NCI-H2196 treated with DMSO at 0.1 percent for 48 hours (cell line): ENCODE measurements around the gene LRP5.
"Not testable (repeated sequence)": the region's sequence is repeated elsewhere in the genome, so short reads cannot be mapped to it uniquely, and the experiment has no call there.

Experiments
- DNase-seq: peaks from one replicate; lab custom pipeline; 2025; ENCODE audit not compliant: unreplicated experiment; lab: John Stamatoyannopoulos, UW

The LRP5 gene

DNA sequence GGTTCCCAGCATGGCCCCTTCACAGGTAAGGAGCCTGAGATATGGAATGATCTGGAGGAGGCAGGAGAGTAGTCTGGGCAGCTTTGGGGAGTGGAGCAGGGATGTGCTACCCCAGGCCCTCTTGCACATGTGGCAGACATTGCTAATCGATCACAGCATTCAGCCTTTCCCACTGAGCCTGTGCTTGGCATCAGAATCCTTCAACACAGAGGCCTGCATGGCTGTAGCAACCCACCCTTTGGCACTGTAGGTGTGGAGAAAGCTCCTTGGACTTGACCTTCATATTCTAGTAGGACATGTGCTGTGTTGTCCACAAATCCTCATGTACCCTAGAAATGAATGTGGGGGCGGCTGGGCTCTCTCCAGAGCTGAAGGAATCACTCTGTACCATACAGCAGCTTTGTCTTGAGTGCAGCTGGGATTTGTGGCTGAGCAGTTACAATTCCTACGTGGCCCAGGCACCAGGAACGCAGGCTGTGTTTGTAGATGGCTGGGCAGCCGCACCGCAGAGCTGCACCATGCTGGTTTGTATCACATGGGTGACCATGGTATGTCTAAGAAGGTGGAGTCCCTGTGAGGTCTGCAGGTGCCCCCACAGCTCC lies 126.4 kb downstream of the LRP5 start:
- DNase-seq, result no peak

GRCh38 chr11:68439355-68440065 lies 127.1 kb downstream of the LRP5 start:
- no peak for DNase-seq

GRCh38 chr11:68440224-68440623 lies 127.8 kb downstream of the LRP5 start:
- DNase-seq, result no peak

GRCh38 chr11:68441466-68442230 lies 129.3 kb downstream of the LRP5 start:
- no peak for DNase-seq

GRCh38 chr11:68442433-68442832 lies 130.0 kb downstream of the LRP5 start:
- DNase-seq, result no peak

DNA sequence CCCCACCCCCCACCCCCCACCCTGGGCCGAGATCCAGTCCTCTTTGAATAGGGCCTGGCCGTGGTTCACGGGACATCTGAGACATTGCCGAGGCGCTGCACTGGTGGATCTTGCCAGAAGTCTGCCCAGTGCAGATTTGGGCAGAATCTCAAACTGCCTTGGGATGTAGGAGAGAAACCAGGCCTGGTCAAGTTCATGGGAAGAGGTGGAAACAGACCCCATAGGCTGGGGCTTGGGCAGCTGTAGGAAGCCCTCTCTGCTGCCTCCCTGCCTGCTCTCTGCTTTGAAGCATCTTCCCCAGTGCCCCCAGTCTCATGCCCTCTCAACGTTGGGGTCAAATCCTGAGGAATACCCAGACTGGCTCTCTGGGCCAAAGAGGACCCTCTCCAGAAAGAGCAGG lies 132.2 kb downstream of the LRP5 start:
- DNase-seq, result no peak

GRCh38 chr11:68445531-68446035 lies 133.2 kb downstream of the LRP5 start:
- no peak for DNase-seq

- DNase-seq, result no peak
These were observed 133.8 kb downstream of the LRP5 start for GRCh38 chr11:68446046-68446725.

- DNase-seq, result peak; percentile 35
These were observed 134.8 kb downstream of the LRP5 start for GRCh38 chr11:68447015-68447801.

DNA sequence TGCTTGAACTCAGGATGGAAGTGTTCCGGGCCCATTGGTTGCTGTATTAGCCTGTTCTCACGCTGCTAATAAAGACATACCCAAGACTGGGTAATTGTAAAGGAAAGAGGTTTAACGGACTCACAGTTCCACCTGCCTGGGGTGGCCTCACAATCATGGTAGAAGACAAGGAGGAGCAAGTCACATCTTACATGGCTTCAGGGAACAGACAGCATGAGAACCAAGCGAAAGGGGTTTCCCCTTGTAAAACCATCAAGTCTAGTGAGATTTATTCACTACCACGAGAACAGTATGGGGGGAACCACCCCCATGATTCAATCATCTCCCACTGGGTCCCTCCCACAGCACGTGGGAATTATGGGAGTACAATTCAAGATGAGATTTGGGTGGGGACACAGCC lies 135.5 kb downstream of the LRP5 start:
- not testable (repeated sequence) for DNase-seq

DNA sequence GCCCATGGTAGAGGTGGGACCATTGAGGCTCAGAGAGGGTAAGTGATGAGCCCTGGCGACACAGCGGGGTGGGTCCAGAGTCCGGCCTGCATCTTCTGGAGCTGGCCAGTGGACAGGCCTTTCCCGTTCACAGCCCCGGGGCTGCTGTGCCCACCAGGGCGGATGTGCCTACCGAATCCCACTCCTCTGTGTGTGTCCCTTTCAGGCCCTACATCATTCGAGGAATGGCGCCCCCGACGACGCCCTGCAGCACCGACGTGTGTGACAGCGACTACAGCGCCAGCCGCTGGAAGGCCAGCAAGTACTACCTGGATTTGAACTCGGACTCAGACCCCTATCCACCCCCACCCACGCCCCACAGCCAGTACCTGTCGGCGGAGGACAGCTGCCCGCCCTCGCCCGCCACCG lies 136.2 kb downstream of the LRP5 start:
- DNase-seq, result no peak

GRCh38 chr11:68449951-68450350 lies 137.6 kb downstream of the LRP5 start:
- no peak for DNase-seq

DNA sequence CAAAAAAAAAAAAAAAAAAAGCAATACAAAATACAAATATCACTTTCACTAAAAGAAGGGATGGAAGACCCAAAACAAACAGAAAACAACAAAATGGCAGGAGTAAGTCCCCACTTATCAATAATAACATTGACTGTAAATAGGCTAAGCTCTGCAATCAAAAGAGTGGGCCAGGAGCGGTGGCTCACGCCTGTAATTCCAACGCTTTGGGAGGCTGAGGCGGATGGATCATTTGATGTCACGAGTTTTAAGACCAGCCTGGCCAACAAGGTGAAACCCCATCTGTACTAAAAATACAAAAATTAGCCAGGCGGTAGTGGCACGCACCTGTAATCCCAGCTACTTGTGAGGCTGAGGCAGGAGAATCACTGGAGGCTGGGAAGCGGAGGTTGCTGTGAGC lies 138.3 kb downstream of the LRP5 start:
- no peak for DNase-seq

DNA sequence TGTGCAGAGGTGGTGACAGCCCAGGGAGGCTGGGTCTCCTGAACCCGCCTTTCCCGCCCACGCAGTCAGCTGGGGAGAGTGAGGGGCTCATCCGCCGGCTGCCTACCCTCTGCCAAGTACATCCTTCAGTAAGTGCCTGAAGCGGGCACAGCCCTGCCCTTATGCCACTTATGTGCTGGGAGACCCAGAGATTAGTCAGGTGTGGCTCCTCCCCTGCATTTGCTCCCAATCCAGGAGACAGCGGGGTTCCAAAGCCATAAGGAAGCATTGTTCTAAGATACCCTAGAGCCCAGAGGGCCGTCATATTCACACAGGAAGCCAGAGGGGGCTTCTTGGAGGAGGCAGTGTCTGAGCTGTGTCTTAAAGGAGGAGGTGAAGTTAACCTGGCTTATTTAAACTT lies 142.4 kb downstream of the LRP5 start:
- DNase-seq, result no peak

GRCh38 chr11:68455485-68455884 lies 143.1 kb downstream of the LRP5 start:
- DNase-seq, result no peak

DNA sequence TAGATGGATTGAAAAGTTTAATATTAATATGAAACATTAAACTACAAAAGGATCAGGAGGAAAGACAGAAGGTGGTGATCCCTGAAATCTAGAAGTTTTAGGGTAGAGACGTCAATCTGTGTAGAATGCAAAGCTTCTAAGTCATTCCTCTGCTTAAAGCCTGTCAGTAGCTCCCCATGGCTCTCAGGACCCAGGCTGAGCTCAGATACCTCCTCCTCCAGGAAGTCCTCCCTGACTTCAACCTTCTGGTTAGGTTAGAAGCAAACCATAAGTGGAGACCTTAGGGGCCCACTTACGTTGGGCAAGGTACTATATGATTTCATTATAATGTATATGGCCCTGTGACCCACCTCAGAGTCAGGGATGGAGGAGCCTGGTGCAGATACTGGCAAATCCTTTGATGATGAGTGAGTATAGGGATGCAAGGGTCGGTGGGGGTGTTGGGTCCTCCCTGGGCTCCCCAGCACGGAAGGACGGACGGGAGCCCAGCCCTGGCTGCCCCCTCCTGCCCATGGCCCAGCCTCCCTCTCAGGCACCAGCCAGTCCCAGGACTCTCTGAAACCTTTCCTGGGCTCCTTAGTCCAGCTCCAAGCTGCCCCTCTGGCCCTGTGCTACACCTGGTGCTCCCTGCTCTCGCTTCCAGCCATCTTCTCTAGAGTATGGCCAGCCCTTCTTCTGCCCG lies 145.0 kb downstream of the LRP5 start:
- no peak for DNase-seq

DNA sequence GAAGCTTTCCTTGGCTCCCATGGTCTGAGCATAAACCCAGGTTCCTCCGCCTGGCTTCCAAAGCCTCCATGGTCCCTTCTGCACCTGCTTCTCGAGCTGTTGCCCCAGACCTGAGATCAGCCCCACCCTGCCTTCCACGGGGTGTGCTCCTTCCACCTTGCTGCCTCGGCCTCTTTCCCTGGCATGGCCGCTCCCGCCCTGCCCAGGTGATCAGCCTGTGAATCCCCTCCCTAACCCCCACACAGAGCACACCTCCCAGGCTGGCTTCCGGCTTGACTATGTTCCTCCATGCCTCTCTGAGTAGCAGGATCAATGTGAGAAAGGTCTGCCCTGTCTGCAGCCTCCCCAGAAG lies 145.5 kb downstream of the LRP5 start:
- DNase-seq, result no peak

- not testable (repeated sequence) for DNase-seq
These were observed 145.9 kb downstream of the LRP5 start for GRCh38 chr11:68458340-68458739.

DNA sequence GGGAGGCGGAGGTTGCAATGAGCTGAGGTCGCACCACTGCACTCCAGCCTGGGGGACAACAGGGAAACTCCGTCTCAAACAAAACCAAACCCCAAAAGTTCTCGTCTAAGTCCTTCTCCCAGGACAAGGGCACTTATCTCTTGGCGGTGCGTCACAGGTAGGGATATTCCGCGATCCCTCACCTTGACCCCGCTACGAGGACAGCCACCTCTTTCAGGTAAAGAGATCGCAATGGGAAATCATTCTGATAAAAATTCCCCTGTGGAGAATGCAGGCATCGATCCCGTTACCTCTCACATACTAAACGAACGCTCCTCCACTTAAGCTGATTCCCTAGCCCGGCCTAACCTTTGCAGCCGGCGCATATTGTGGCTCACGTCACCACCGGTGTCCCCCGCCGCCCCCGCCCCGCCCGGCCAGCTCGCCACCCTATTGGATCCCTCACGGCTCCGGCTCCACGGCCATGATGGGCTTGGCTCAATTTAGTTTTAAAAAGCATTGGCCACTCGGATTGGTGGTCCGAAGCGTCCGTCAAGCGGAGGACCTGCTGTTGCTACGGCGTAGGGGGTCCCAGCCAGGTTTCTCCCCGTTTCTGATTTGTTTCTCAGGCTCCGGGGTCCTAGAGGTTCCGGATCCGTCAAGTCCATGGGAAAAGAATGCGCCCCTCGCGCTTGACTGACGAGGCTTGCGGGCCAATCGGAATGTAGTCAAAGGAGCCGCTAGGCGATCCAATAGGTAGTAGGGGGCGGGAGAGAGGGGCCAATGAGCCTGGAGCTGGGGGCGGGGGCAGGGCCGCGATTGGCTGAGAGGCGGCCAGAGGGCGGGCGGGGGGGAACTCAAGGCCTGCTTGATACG lies 147.7 kb downstream of the LRP5 start:
- DNase-seq, result peak; percentile 98
